ENCODE measurements around the gene OR52B6.
A peak's percentile ranks its signal among the peaks of the same experiment; 100 is the strongest.
"Not testable (repeated sequence)": the region's sequence is repeated elsewhere in the genome, so short reads cannot be mapped to it uniquely, and the experiment has no call there.

Gene OR52B6

GRCh38 chr11:5597953-5598352 lies 17.3 kb downstream of the OR52B6 start:
- H3K36me3 ChIP-seq (ENCODE audit: control insufficient read depth, insufficient read depth, low read length): no peaks in the 10 kb centered on the region
- H3K27me3 ChIP-seq (ENCODE audit: insufficient read depth, low read length, poor library complexity): no peaks in the 10 kb centered on the region
- no peak overlapping the region for H4K8ac ChIP-seq (ENCODE audit: low read depth, low read length)
- H2BK120ac ChIP-seq (ENCODE audit: low read depth, low read length): no peak overlapping the region
- no peak for DNase-seq
- no peak overlapping the region for H4K5ac ChIP-seq (ENCODE audit: low read length)
- peak overlapping the region; percentile 9 for H3K18ac ChIP-seq (ENCODE audit: low read length)
- H2BK15ac ChIP-seq (replicated peaks; ENCODE audit: low read depth): no peak overlapping the region
- no peak overlapping the region for H3K4me2 ChIP-seq (ENCODE audit: low read length)
- H2AK5ac ChIP-seq (ENCODE audit: low read length): no peak overlapping the region
- H3K4me1 ChIP-seq (ENCODE audit: control insufficient read depth, low read depth, low read length): peaks cover 13% of the 10 kb centered on the region
- no peak overlapping the region for H3K9ac ChIP-seq (ENCODE audit: low read length)
- peaks cover 4% of the 10 kb centered on the region for H3K79me1 ChIP-seq (ENCODE audit: low read length)
- no CpG with 5 or more reads among the region's 3 CpGs for WGBS (ENCODE audit: extremely low coverage, insufficient coverage, low lambda C conversion rate)
- H3K27ac ChIP-seq (ENCODE audit: low read depth, low read length): no peak overlapping the region
- no peaks in the 10 kb centered on the region for H3K79me2 ChIP-seq (ENCODE audit: control insufficient read depth, insufficient read depth, low read length)
- no peak overlapping the region for H2BK5ac ChIP-seq (ENCODE audit: low read length)
- no peak overlapping the region for H3K4me3 ChIP-seq (ENCODE audit: low read length)
- no peak overlapping the region for H3K4ac ChIP-seq (ENCODE audit: low read depth, low read length)
- no peak overlapping the region for H3K23ac ChIP-seq (ENCODE audit: low read length)
- H3K56ac ChIP-seq (ENCODE audit: low read length): peak overlapping the region; percentile 0

GRCh38 chr11:5600374-5600851 lies 19.7 kb downstream of the OR52B6 start:
- Histone ChIP-seq H3K36me3 (ENCODE audit: control insufficient read depth, insufficient read depth, low read length) (peaks cover 1% of the 10 kb centered on the region), H3K9ac (ENCODE audit: low read length) (no peak overlapping the region), H3K79me1 (ENCODE audit: low read length) (peaks cover 4% of the 10 kb centered on the region), H3K56ac (ENCODE audit: low read length) (peak overlapping the region; percentile 44), H4K5ac (ENCODE audit: low read length) (no peak overlapping the region), H3K79me2 (ENCODE audit: control insufficient read depth, insufficient read depth, low read length) (no peaks in the 10 kb centered on the region), H2BK120ac (ENCODE audit: low read depth, low read length) (no peak overlapping the region), H2BK15ac (replicated peaks; ENCODE audit: low read depth) (no peak overlapping the region), H2AK5ac (ENCODE audit: low read length) (no peak overlapping the region), H3K4me1 (ENCODE audit: control insufficient read depth, low read depth, low read length) (peaks cover 13% of the 10 kb centered on the region), H2BK5ac (ENCODE audit: low read length) (no peak overlapping the region), H3K4ac (ENCODE audit: low read depth, low read length) (no peak overlapping the region), H4K8ac (ENCODE audit: low read depth, low read length) (no peak overlapping the region), H3K27me3 (ENCODE audit: insufficient read depth, low read length, poor library complexity) (no peaks in the 10 kb centered on the region), H3K27ac (ENCODE audit: low read depth, low read length) (no peak overlapping the region), H3K18ac (ENCODE audit: low read length) (peak overlapping the region; percentile 78), H3K4me2 (ENCODE audit: low read length) (no peak overlapping the region), H3K23ac (ENCODE audit: low read length) (no peak overlapping the region), H3K4me3 (ENCODE audit: low read length) (no peak overlapping the region)
- peak; percentile 95 for DNase-seq
- no CpG with 5 or more reads among the region's 9 CpGs for WGBS (ENCODE audit: extremely low coverage, insufficient coverage, low lambda C conversion rate)

DNA sequence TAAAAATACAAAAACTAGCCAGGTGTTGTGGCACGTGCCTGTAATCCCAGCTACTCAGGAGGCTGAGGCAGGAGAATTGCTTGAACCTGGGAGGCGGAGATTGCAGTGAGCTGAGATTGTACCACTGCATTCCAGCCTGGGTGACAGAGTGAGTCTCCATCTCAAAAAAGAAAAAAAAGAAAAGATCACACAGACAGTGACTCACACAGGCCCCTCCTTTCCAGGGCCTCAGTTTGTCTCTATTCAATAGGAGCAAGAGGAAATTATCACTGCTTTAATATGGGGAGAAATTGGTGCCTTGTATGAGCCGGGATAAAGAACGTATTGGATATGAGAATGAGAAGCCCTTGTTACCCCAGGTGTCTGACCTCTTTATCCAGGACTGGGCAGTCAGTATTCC lies 22.1 kb downstream of the OR52B6 start:
- not testable (repeated sequence) for H3K79me1 ChIP-seq (ENCODE audit: low read length); H3K4ac ChIP-seq (ENCODE audit: low read depth, low read length); H2BK15ac ChIP-seq (replicated peaks; ENCODE audit: low read depth); H3K4me2 ChIP-seq (ENCODE audit: low read length); H3K56ac ChIP-seq (ENCODE audit: low read length); H2AK5ac ChIP-seq (ENCODE audit: low read length); H2BK120ac ChIP-seq (ENCODE audit: low read depth, low read length); H3K23ac ChIP-seq (ENCODE audit: low read length); H4K5ac ChIP-seq (ENCODE audit: low read length); H3K9ac ChIP-seq (ENCODE audit: low read length); H3K18ac ChIP-seq (ENCODE audit: low read length); H3K79me2 ChIP-seq (ENCODE audit: control insufficient read depth, insufficient read depth, low read length); DNase-seq; H3K27me3 ChIP-seq (ENCODE audit: insufficient read depth, low read length, poor library complexity); H2BK5ac ChIP-seq (ENCODE audit: low read length); H3K27ac ChIP-seq (ENCODE audit: low read depth, low read length); H4K8ac ChIP-seq (ENCODE audit: low read depth, low read length); H3K36me3 ChIP-seq (ENCODE audit: control insufficient read depth, insufficient read depth, low read length); H3K4me3 ChIP-seq (ENCODE audit: low read length); H3K4me1 ChIP-seq (ENCODE audit: control insufficient read depth, low read depth, low read length)
- no CpG with 5 or more reads among the region's 4 CpGs for WGBS (ENCODE audit: extremely low coverage, insufficient coverage, low lambda C conversion rate)

- H3K4me1 ChIP-seq (ENCODE audit: control insufficient read depth, low read depth, low read length): peaks cover 3% of the 10 kb centered on the region
- H3K27me3 ChIP-seq (ENCODE audit: insufficient read depth, low read length, poor library complexity): no peaks in the 10 kb centered on the region
- H3K4me2 ChIP-seq (ENCODE audit: low read length): no peak overlapping the region
- H3K56ac ChIP-seq (ENCODE audit: low read length): no peak overlapping the region
- H2BK15ac ChIP-seq (replicated peaks; ENCODE audit: low read depth): no peak overlapping the region
- H3K23ac ChIP-seq (ENCODE audit: low read length): no peak overlapping the region
- no peak overlapping the region for H4K5ac ChIP-seq (ENCODE audit: low read length)
- no peak overlapping the region for H3K4ac ChIP-seq (ENCODE audit: low read depth, low read length)
- peaks cover 4% of the 10 kb centered on the region for H3K79me1 ChIP-seq (ENCODE audit: low read length)
- no peak overlapping the region for H2BK5ac ChIP-seq (ENCODE audit: low read length)
- H3K27ac ChIP-seq (ENCODE audit: low read depth, low read length): no peak overlapping the region
- WGBS (ENCODE audit: extremely low coverage, insufficient coverage, low lambda C conversion rate): no CpG with 5 or more reads among the region's 8 CpGs
- no peak overlapping the region for H2BK120ac ChIP-seq (ENCODE audit: low read depth, low read length)
- H2AK5ac ChIP-seq (ENCODE audit: low read length): no peak overlapping the region
- no peak overlapping the region for H3K4me3 ChIP-seq (ENCODE audit: low read length)
- H3K79me2 ChIP-seq (ENCODE audit: control insufficient read depth, insufficient read depth, low read length): no peaks in the 10 kb centered on the region
- H4K8ac ChIP-seq (ENCODE audit: low read depth, low read length): no peak overlapping the region
- no peak for DNase-seq
- H3K18ac ChIP-seq (ENCODE audit: low read length): no peak overlapping the region
- H3K9ac ChIP-seq (ENCODE audit: low read length): no peak overlapping the region
- H3K36me3 ChIP-seq (ENCODE audit: control insufficient read depth, insufficient read depth, low read length): peaks cover 1% of the 10 kb centered on the region
Observed at GRCh38 chr11:5603326-5603725, 22.6 kb downstream of the OR52B6 start.

DNA sequence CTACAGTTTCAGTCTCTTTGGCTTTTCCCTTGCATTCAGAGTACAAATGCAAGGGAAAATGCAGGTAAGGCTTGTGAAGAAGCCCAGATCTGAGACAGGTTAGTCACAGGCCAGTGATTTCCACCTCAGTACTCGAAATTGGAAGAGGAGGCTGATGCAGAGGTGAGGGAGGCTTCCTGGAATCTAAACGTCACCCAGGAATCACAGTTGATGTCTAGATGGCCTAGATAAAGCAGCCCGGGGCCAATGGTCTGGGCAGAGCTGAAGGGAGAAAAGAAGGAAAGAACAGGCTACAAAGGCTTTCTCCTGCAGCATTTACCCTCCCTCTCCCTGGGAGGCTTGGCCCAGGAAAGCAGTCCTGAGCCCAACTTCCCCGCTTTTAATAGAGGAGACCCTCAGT lies 24.2 kb downstream of the OR52B6 start:
- no peak overlapping the region for H3K4ac ChIP-seq (ENCODE audit: low read depth, low read length)
- H3K9ac ChIP-seq (ENCODE audit: low read length): no peak overlapping the region
- H3K27me3 ChIP-seq (ENCODE audit: insufficient read depth, low read length, poor library complexity): no peaks in the 10 kb centered on the region
- H4K5ac ChIP-seq (ENCODE audit: low read length): no peak overlapping the region
- no peak overlapping the region for H2BK15ac ChIP-seq (replicated peaks; ENCODE audit: low read depth)
- no peak overlapping the region for H3K23ac ChIP-seq (ENCODE audit: low read length)
- H3K18ac ChIP-seq (ENCODE audit: low read length): no peak overlapping the region
- H4K8ac ChIP-seq (ENCODE audit: low read depth, low read length): no peak overlapping the region
- H3K56ac ChIP-seq (ENCODE audit: low read length): no peak overlapping the region
- H3K79me2 ChIP-seq (ENCODE audit: control insufficient read depth, insufficient read depth, low read length): no peaks in the 10 kb centered on the region
- peaks cover 3% of the 10 kb centered on the region for H3K4me1 ChIP-seq (ENCODE audit: control insufficient read depth, low read depth, low read length)
- no peak for DNase-seq
- peaks cover 1% of the 10 kb centered on the region for H3K36me3 ChIP-seq (ENCODE audit: control insufficient read depth, insufficient read depth, low read length)
- H2BK120ac ChIP-seq (ENCODE audit: low read depth, low read length): no peak overlapping the region
- no CpG with 5 or more reads among the region's 4 CpGs for WGBS (ENCODE audit: extremely low coverage, insufficient coverage, low lambda C conversion rate)
- no peak overlapping the region for H2AK5ac ChIP-seq (ENCODE audit: low read length)
- H3K4me2 ChIP-seq (ENCODE audit: low read length): no peak overlapping the region
- peaks cover 4% of the 10 kb centered on the region for H3K79me1 ChIP-seq (ENCODE audit: low read length)
- H3K27ac ChIP-seq (ENCODE audit: low read depth, low read length): no peak overlapping the region
- H2BK5ac ChIP-seq (ENCODE audit: low read length): no peak overlapping the region
- no peak overlapping the region for H3K4me3 ChIP-seq (ENCODE audit: low read length)

DNA sequence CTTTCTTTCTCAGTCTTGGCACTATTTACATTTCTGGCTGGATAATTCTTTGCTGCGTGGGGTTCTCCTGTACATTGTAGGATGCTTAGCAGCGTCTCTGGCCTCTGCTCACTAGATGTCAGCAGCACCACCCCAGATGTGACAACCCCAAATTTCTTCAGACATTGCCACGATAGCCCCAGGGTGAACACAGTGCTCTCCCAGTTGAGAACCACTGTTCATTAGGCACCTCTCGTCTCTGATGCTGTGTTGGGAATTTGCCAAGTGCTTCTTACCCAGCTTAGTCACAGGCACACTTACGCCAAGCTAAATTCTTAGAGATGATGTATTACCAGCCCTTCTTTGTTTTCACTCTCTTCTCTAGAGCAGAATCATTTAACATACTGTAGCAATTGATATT lies 25.2 kb downstream of the OR52B6 start:
- Histone ChIP-seq H3K27ac (ENCODE audit: low read depth, low read length) (no peak overlapping the region), H3K23ac (ENCODE audit: low read length) (no peak overlapping the region), H4K5ac (ENCODE audit: low read length) (no peak overlapping the region), H3K36me3 (ENCODE audit: control insufficient read depth, insufficient read depth, low read length) (peaks cover 1% of the 10 kb centered on the region), H3K4me1 (ENCODE audit: control insufficient read depth, low read depth, low read length) (no peaks in the 10 kb centered on the region), H3K27me3 (ENCODE audit: insufficient read depth, low read length, poor library complexity) (no peaks in the 10 kb centered on the region), H2BK5ac (ENCODE audit: low read length) (no peak overlapping the region), H3K56ac (ENCODE audit: low read length) (no peak overlapping the region), H3K79me1 (ENCODE audit: low read length) (peaks cover 4% of the 10 kb centered on the region), H4K8ac (ENCODE audit: low read depth, low read length) (no peak overlapping the region), H2BK120ac (ENCODE audit: low read depth, low read length) (no peak overlapping the region), H3K4me3 (ENCODE audit: low read length) (no peak overlapping the region), H3K4me2 (ENCODE audit: low read length) (no peak overlapping the region), H2AK5ac (ENCODE audit: low read length) (no peak overlapping the region), H3K79me2 (ENCODE audit: control insufficient read depth, insufficient read depth, low read length) (no peaks in the 10 kb centered on the region), H3K18ac (ENCODE audit: low read length) (no peak overlapping the region), H3K9ac (ENCODE audit: low read length) (no peak overlapping the region), H3K4ac (ENCODE audit: low read depth, low read length) (no peak overlapping the region), H2BK15ac (replicated peaks; ENCODE audit: low read depth) (no peak overlapping the region)
- DNase-seq: no peak
- WGBS (ENCODE audit: extremely low coverage, insufficient coverage, low lambda C conversion rate): no CpG with 5 or more reads among the region's 5 CpGs

Measured in mesendoderm (in vitro differentiated cells).